Adipose tissue (tissue), 3 donors: ENCODE data around the gene TJP2. TPM values are rescaled to one million over a fixed set of nuclear protein-coding genes. Genes with fewer than 3 reads are reported as not detected.
"Not testable (repeated sequence)": the region's sequence is repeated elsewhere in the genome, so short reads cannot be mapped to it uniquely, and the experiment has no call there.

Source experiments
- H3K27ac ChIP-seq: one replicate; pipeline ENCODE4 v1.5.1; 2013; ENCODE audit warnings: low read depth, low read length
- WGBS, 3 donors: extraction: QIAGEN DNeasy Blood & Tissue Kit; methylation state at CpG; one replicate each; pipeline ENCODE4 v1.1.7; 2013; 5-methylcytosine and 5-hydroxymethylcytosine counted together
- polyA plus RNA-seq, 3 donors: library from polyadenylated mRNA; stranded (reverse); fragments of 200-250 nt; gene quantifications; one replicate each; pipeline ENCODE4 v1.2.3, GENCODE V29; 2013
- donor health status: healthy with polysubstance abuse.
- donor health status: Bipolar disorder and iron deficiency.
- donor health status: healthy.

The TJP2 gene
- polyA plus RNA-seq, 3 donors: 23.3 to 113 (median 35.4) TPM

GRCh38 chr9:69303331-69303730 is 129.3 kb downstream of the TJP2 start:
- WGBS, 3 donors: 84 to 92% (median 90%) methylated on average over 2 of the region's 2 CpGs
- no peak overlapping the region for H3K27ac ChIP-seq

- not testable (repeated sequence) for H3K27ac ChIP-seq
- 78 to 86% (median 83%) methylated on average over 5 of the region's 5 CpGs for WGBS, 3 donors
These were observed 132.9 kb downstream of the TJP2 start for GRCh38 chr9:69306895-69307445.

- WGBS, 3 donors: 86 to 92% (median 91%) methylated on average over 5 of the region's 5 CpGs
- no peak overlapping the region for H3K27ac ChIP-seq
These were observed 133.5 kb downstream of the TJP2 start for GRCh38 chr9:69307446-69308205.

- WGBS, 3 donors: 84 to 95% (median 86%) methylated on average over 5 of the region's 5 CpGs
These were observed 134.3 kb downstream of the TJP2 start for GRCh38 chr9:69308206-69308931.

GRCh38 chr9:69313175-69313574 is 139.1 kb downstream of the TJP2 start:
- no peak overlapping the region for H3K27ac ChIP-seq

More at GRCh38 chr9:69308206-69308931, 134.3 kb downstream of the TJP2 start:
- no peak overlapping the region for H3K27ac ChIP-seq

- WGBS, 3 donors: 77 to 83% (median 77%) methylated on average over 1 of the region's 1 CpG
- no peak overlapping the region for H3K27ac ChIP-seq
These were observed 140.5 kb downstream of the TJP2 start for GRCh38 chr9:69314547-69314946.

- WGBS, 3 donors: 67 to 78% (median 72%) methylated on average over 2 of the region's 2 CpGs
- no peak overlapping the region for H3K27ac ChIP-seq
These were observed 143.0 kb downstream of the TJP2 start for GRCh38 chr9:69317081-69317480.

GRCh38 chr9:69317894-69318293 is 143.8 kb downstream of the TJP2 start:
- no peak overlapping the region for H3K27ac ChIP-seq

- WGBS, 3 donors: 77 to 78% (median 77%) methylated on average over 6 of the region's 6 CpGs
- H3K27ac ChIP-seq: no peak overlapping the region
These were observed 145.4 kb downstream of the TJP2 start for GRCh38 chr9:69319324-69320025.

GRCh38 chr9:69322256-69322655 is 148.2 kb downstream of the TJP2 start:
- H3K27ac ChIP-seq: no peak overlapping the region
- 38 to 77% (median 72%) methylated on average over 1 of the region's 1 CpG for WGBS, 3 donors

GRCh38 chr9:69323861-69324260 is 149.8 kb downstream of the TJP2 start:
- 50 to 69% (median 53%) methylated on average over 2 of the region's 2 CpGs for WGBS, 3 donors
- H3K27ac ChIP-seq: no peak overlapping the region

Other genes starting within 250 kb of the TJP2 start
- not detected for gene PRKACG, start 160.2 kb upstream of the TJP2 start, polyA plus RNA-seq
- gene FXN, start 138.5 kb upstream of the TJP2 start, polyA plus RNA-seq: 10 to 100 TPM in 2 of 3 donors, 1 to 10 TPM in 1; 8.3 to 15.2 (median 12.1) TPM
- 1 to 10 TPM; 3.2 to 4.3 (median 4.1) TPM for gene ENTREP1, start 150.9 kb downstream of the TJP2 start, polyA plus RNA-seq